Thyroid gland (tissue), 4 donors: Measurements from ENCODE around the gene SLC12A3.
A peak's percentile ranks its signal among the peaks of the same experiment; 100 is the strongest.

ENCODE experiments used
- POLR2A ChIP-seq, 2 donors: fragments of 450-650 bp; IDR thresholded peaks; one replicate each; pipeline ENCODE4 v1.6.1; 2017; ENCODE audit warnings: antibody characterized with exemption in 2 of 2, mild to moderate bottlenecking in 2 of 2, moderate library complexity in 1 of 2
- TF ChIP-seq, protein P1 (sequence below), 6 experiments: fragments of 200-600 bp in 3 of 6; fragments of 450-650 bp in 3 of 6; sonication (generic) in 3 of 6; IDR thresholded peaks; one replicate each; pipeline ENCODE4 v1.5.1; 2016 to 2019; ENCODE audit warnings: antibody characterized with exemption in 6 of 6, mild to moderate bottlenecking in 2 of 6, inconsistent platforms in 1 of 6, moderate library complexity in 1 of 6

- no peak for TF ChIP-seq POLR2A (IDR thresholded peaks at IDR 0.05)
- TF ChIP-seq, protein P1, sequence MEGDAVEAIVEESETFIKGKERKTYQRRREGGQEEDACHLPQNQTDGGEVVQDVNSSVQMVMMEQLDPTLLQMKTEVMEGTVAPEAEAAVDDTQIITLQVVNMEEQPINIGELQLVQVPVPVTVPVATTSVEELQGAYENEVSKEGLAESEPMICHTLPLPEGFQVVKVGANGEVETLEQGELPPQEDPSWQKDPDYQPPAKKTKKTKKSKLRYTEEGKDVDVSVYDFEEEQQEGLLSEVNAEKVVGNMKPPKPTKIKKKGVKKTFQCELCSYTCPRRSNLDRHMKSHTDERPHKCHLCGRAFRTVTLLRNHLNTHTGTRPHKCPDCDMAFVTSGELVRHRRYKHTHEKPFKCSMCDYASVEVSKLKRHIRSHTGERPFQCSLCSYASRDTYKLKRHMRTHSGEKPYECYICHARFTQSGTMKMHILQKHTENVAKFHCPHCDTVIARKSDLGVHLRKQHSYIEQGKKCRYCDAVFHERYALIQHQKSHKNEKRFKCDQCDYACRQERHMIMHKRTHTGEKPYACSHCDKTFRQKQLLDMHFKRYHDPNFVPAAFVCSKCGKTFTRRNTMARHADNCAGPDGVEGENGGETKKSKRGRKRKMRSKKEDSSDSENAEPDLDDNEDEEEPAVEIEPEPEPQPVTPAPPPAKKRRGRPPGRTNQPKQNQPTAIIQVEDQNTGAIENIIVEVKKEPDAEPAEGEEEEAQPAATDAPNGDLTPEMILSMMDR (IDR thresholded peaks at IDR 0.05), result peak in 4 of 6 experiments; percentile 28 to 54 (median 40)
Observed at GRCh38 chr16:56824331-56824730, 40.7 kb upstream of the SLC12A3 start.
